Prostate gland (tissue), 2 donors: ENCODE results near the gene APOM.

Experiments used
- POLR2A ChIP-seq: fragments of 450-650 bp; IDR thresholded peaks from one replicate; pipeline ENCODE4 v1.6.1; 2016; ENCODE audit warnings: antibody characterized with exemption, mild to moderate bottlenecking
- POLR2AphosphoS5 ChIP-seq: sonication (generic); formaldehyde crosslinking; IDR thresholded peaks from one replicate; pipeline ENCODE4 v1.6.1; 2017; ENCODE audit warnings: antibody characterized with exemption
- TF ChIP-seq, protein P1 (sequence below), 4 experiments: fragments of 200-600 bp in 2 of 4; fragments of 450-650 bp in 2 of 4; sonication (generic) in 2 of 4; IDR thresholded peaks; 1 replicate in 3 of 4; 2 replicates in 1 of 4; pipeline ENCODE4 v1.5.1; 2016 to 2019; ENCODE audit warnings: antibody characterized with exemption in 4 of 4, mild to moderate bottlenecking in 2 of 4, moderate library complexity in 2 of 4

DNA sequence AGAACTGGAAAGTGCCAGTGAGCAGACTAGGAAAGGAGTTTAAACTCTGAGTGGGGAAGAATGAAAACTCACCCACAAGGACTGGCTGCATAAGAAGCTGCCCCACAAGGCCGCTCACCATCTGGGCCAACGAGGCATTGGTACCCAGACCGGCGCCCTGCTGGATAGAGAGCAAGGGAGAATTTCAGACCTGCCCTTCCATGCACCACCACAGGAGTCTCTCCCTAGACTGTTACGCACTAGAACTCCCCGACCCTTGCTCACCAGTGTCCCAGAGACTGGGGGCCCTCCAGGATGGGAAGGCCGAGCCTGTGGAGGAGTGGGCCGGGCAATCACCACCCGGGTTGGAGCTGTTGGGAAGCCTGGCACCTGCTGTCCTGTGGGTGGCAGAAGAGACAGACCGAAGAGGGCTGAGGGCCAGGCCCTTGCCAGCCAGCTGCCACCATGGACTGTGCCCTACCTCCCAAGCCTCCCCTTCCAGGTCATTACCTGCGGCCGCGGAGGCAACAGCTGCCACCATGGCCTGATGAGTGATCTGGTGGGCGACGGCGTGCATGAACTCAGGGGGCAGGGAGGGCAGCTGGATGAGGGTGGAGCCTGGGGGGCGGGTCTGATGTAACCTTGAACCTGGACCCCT is 11.8 kb upstream of the APOM start:
- TF ChIP-seq, protein P1, sequence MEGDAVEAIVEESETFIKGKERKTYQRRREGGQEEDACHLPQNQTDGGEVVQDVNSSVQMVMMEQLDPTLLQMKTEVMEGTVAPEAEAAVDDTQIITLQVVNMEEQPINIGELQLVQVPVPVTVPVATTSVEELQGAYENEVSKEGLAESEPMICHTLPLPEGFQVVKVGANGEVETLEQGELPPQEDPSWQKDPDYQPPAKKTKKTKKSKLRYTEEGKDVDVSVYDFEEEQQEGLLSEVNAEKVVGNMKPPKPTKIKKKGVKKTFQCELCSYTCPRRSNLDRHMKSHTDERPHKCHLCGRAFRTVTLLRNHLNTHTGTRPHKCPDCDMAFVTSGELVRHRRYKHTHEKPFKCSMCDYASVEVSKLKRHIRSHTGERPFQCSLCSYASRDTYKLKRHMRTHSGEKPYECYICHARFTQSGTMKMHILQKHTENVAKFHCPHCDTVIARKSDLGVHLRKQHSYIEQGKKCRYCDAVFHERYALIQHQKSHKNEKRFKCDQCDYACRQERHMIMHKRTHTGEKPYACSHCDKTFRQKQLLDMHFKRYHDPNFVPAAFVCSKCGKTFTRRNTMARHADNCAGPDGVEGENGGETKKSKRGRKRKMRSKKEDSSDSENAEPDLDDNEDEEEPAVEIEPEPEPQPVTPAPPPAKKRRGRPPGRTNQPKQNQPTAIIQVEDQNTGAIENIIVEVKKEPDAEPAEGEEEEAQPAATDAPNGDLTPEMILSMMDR (IDR thresholded peaks at IDR 0.05) = no peak
- TF ChIP-seq POLR2AphosphoS5 (no peak), POLR2A (no peak)
